Stimulated activated CD4-positive, alpha-beta T cell treated with anti-CD3 and anti-CD28 coated beads, TNF-alpha, amount 100 ng/mL, for 4 hours (primary cell): ENCODE data around the gene CDKAL1.

Source experiments
- DNase-seq, 3 experiments: peaks; one replicate each; pipeline ENCODE4 v3.0.0-alpha.2; 2020; ENCODE audit warnings: low read depth in 3 of 3

The CDKAL1 gene

GRCh38 chr6:21256197-21256596 is 721.9 kb downstream of the CDKAL1 start:
- no peak for DNase-seq

GRCh38 chr6:21257125-21257524 is 722.9 kb downstream of the CDKAL1 start:
- no peak for DNase-seq

GRCh38 chr6:21258665-21259064 is 724.4 kb downstream of the CDKAL1 start:
- no peak for DNase-seq

GRCh38 chr6:21259660-21260059 is 725.4 kb downstream of the CDKAL1 start:
- DNase-seq, result no peak

- no peak for DNase-seq
Measured at GRCh38 chr6:21262504-21262903, 728.2 kb downstream of the CDKAL1 start.

- no peak for DNase-seq
Measured at GRCh38 chr6:21263531-21264287, 729.5 kb downstream of the CDKAL1 start.

GRCh38 chr6:21264288-21265033 is 730.2 kb downstream of the CDKAL1 start:
- DNase-seq, result no peak

- DNase-seq, result no peak
Measured at GRCh38 chr6:21265034-21265729, 730.9 kb downstream of the CDKAL1 start.

GRCh38 chr6:21265730-21266044 is 731.4 kb downstream of the CDKAL1 start:
- no peak for DNase-seq

- DNase-seq, result no peak
Measured at GRCh38 chr6:21270636-21271201, 736.5 kb downstream of the CDKAL1 start.

- no peak for DNase-seq
Measured at GRCh38 chr6:21271428-21272155, 737.3 kb downstream of the CDKAL1 start.

- DNase-seq, result no peak
Measured at GRCh38 chr6:21273451-21273850, 739.2 kb downstream of the CDKAL1 start.

- DNase-seq, result no peak
Measured at GRCh38 chr6:21274851-21275250, 740.6 kb downstream of the CDKAL1 start.

- DNase-seq, result no peak
Measured at GRCh38 chr6:21277601-21278374, 743.5 kb downstream of the CDKAL1 start.

GRCh38 chr6:21278375-21278745 is 744.1 kb downstream of the CDKAL1 start:
- DNase-seq, result no peak

- DNase-seq, result no peak
Measured at GRCh38 chr6:21279619-21280018, 745.4 kb downstream of the CDKAL1 start.

- no peak for DNase-seq
Measured at GRCh38 chr6:21281366-21281765, 747.1 kb downstream of the CDKAL1 start.
